ENCODE results near the gene PSMB3. TPM values are rescaled to one million over a fixed set of nuclear protein-coding genes. Genes with fewer than 3 reads are reported as not detected.

Gene PSMB3
- polyA plus RNA-seq, 2 of the 4 experiments (the other 2 are of a cell fraction), result 417 to 463 TPM

GRCh38 chr17:38752308-38753070, at the start of gene PSMB3 (continued):
- TF ChIP-seq FOSL2 (IDR thresholded peaks at IDR 0.05) (no peak), FOSL2 (CRISPR knock-in tag; IDR thresholded peaks at IDR 0.05) (no peak), CHD2 (IDR thresholded peaks at IDR 0.05; ENCODE audit: low read length, partially characterized antibody) (peak; percentile 35), KDM5A (IDR thresholded peaks at IDR 0.05) (0 out of 2 replicates have a peak, but pooled peaks have one; percentile 10), HOXA7 (CRISPR knock-in tag; IDR thresholded peaks at IDR 0.05) (no peak), RAD21 (conservative IDR thresholded peaks at IDR 0.05 in 1 of 2, IDR thresholded peaks at IDR 0.05 in 1 of 2) (no peak), NPAS2 (CRISPR knock-in tag; IDR thresholded peaks at IDR 0.05; ENCODE audit: borderline replicate concordance) (no peak), MYC (IDR thresholded peaks at IDR 0.05; ENCODE audit: borderline replicate concordance, low read length) (peak; percentile 99), FOXS1 (CRISPR knock-in tag; IDR thresholded peaks at IDR 0.05) (no peak), CBX2 (IDR thresholded peaks at IDR 0.05; ENCODE audit: borderline replicate concordance, low read depth) (no peak), KDM1A (IDR thresholded peaks at IDR 0.05; ENCODE audit: low read depth) (no peak), SREBF2 (IDR thresholded peaks at IDR 0.05) (no peak), USF2 (IDR thresholded peaks at IDR 0.05) (peak; percentile 90), HOXB5 (CRISPR knock-in tag; IDR thresholded peaks at IDR 0.05) (no peak; the same call in 1 of the 2 replicates), EHF (CRISPR knock-in tag; IDR thresholded peaks at IDR 0.05) (no peak), JUNB (IDR thresholded peaks at IDR 0.05) (no peak), FOSB (CRISPR knock-in tag; IDR thresholded peaks at IDR 0.05) (no peak), POLR2A (IDR thresholded peaks at IDR 0.05; ENCODE audit: low read length) (peak; percentile 64), ZFP36 (IDR thresholded peaks at IDR 0.05; ENCODE audit: borderline replicate concordance, partially characterized antibody) (no peak), RCOR1 (IDR thresholded peaks at IDR 0.05; ENCODE audit: low read depth, low read length) (no peak), CEBPB (IDR thresholded peaks at IDR 0.05) (peak in 1 of 2 experiments; percentile 82; a peak in 2 of 4 replicates), RARB (CRISPR knock-in tag; IDR thresholded peaks at IDR 0.05) (no peak), GATA3 (IDR thresholded peaks at IDR 0.05; ENCODE audit: borderline replicate concordance) (no peak), MAFK (IDR thresholded peaks at IDR 0.05; ENCODE audit: partially characterized antibody) (peak; percentile 66), ZC3H11A (IDR thresholded peaks at IDR 0.05) (no peak), EP300 (IDR thresholded peaks at IDR 0.05) (no peak), ESRRA (IDR thresholded peaks at IDR 0.05; ENCODE audit: borderline replicate concordance, low read length) (no peak), CTCF (IDR thresholded peaks at IDR 0.05) (no peak), TFCP2L1 (CRISPR knock-in tag; IDR thresholded peaks at IDR 0.05) (no peak)
- TF ChIP-seq, protein P1, sequence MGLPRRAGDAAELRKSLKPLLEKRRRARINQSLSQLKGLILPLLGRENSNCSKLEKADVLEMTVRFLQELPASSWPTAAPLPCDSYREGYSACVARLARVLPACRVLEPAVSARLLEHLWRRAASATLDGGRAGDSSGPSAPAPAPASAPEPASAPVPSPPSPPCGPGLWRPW (IDR thresholded peaks at IDR 0.05), result no peak

Data from A549 (cell line).